Activated T-cell treated with anti-CD3 and anti-CD28 coated beads for 4 hours (primary cell): ENCODE measurements around the gene ELMO1.

Experiments
- DNase-seq: peaks from one replicate; pipeline ENCODE4 v3.0.0-alpha.2; 2020

Gene ELMO1

DNA sequence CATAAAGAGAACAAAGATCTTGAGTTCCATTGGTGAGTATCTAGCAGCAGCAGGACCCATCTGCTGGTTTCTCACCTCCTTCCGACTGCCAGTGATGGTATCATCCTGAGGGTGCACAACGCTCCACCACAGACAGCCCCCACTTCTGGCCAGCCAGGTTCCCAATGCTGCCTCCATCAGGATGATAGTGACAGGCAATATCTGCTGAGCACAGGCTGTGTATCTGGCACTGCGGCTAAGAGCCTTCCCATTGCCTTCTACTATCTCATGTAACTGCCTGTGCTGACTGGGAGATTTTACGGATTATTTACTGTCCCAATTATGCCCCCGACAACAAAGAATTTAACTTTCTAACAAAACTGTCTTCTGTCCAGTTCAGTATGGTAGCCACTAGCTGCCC is 372.0 kb downstream of the ELMO1 start:
- no peak for DNase-seq

DNA sequence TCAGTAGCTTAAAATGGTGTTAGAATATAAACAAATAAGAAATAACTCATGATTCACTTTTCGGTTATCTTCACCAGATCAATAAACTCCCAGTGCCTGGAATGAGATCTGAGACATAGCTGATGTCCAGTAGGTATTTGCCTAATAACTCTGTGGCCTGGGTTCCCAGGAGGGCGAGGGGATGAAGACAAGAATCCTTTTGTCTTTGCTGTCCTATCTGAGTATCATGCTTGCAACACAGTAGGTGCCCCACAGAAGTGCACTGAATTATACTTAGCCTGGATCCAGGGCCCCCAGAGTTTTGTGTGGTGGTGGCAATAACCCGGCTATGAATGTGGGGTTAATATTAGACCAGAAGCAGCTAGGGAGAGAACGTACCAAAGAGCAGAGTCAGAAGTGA is 374.3 kb downstream of the ELMO1 start:
- no peak for DNase-seq

DNA sequence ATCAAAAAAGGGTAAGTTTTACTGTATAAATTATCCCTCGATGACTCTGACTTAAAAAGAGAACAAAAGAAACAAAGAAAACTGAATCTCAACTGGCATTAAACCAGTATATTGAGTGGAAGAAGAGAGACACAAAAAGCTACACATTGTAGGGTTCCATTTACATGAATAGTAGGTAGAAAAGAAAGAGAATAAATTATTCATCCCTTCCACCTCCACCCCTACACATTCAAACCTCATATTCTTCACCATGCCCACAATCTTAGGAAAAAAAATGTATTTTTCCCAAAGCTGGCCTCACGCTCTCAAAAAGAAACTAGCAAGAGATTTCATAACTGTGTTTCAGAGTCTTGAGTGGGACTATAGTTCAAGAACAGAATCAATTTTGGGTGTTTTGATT is 377.5 kb downstream of the ELMO1 start:
- no peak for DNase-seq

DNA sequence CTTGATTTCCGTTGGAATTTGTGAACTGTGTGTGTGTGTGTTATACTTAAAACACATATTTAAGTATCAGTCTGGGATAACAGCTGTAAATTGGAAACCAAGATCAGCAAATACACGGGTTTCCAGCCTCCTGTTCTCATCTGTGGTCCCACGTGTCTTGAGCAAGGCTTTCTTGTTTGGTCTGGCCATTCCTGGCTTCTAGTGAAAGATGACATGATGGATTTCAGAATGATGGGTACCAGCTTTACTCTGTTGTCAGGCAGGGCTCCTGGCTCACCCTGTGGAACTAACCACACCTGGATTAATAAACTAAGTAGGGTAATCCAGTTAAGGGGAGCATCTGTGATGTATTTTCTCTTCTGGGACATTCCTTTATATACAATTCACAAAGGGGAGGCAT is 378.2 kb downstream of the ELMO1 start:
- DNase-seq, result no peak

- DNase-seq, result no peak
These were observed 378.6 kb downstream of the ELMO1 start for GRCh38 chr7:37070031-37070430.

GRCh38 chr7:37069336-37069735 is 379.3 kb downstream of the ELMO1 start:
- no peak for DNase-seq

- no peak for DNase-seq
These were observed 379.8 kb downstream of the ELMO1 start for GRCh38 chr7:37068902-37069301.

- no peak for DNase-seq
These were observed 380.6 kb downstream of the ELMO1 start for GRCh38 chr7:37068038-37068437.

GRCh38 chr7:37065779-37066271 is 382.8 kb downstream of the ELMO1 start:
- no peak for DNase-seq

DNA sequence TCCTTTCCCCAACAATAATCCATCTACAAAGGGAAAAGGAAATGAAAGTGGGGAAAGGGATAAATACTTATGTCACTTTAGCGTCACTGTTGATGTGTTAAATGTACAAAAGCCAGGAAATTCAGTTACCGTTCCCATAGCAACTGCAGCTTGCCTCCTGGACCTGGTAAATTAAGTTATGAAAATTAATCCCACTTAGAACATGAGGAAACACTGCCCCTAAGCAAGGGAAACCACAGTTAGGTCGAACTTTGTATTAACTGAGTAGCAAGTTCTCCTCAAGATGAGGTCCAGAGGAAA is 386.2 kb downstream of the ELMO1 start:
- DNase-seq, result no peak

DNA sequence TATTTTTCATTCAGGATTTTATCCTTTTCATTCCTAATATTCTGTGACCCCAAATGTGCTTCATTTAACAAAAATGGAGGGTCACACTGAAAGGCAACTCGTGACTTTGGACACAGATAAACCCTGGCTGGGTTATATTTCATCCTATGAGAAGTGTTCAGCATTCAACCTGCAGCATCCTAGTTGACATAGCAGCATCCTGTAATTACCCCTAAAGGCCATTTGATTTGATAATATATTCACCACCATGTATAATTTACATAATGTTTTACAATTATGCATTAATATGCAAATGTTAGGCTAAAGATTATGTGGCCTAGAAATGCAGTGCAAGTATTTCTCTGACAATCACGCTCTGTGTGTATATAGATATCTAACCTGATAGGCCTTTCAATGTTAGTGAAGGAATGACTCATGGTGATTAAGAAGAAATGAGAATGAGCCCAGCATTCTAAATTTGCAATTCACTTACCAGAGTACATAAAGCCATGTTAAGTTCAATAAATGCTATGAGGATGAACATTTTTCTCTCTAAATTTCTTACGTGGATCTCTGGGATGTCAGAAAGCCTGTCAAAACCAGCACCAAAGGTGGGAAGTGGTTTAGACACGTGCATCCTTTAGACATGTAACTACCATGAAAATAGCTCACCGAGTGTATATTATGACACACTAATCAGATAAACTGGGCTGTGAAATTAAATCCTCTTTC is 386.7 kb downstream of the ELMO1 start:
- DNase-seq, result no peak

GRCh38 chr7:37056234-37056912 is 392.3 kb downstream of the ELMO1 start:
- no peak for DNase-seq

GRCh38 chr7:37054624-37055241 is 393.9 kb downstream of the ELMO1 start:
- no peak for DNase-seq

DNA sequence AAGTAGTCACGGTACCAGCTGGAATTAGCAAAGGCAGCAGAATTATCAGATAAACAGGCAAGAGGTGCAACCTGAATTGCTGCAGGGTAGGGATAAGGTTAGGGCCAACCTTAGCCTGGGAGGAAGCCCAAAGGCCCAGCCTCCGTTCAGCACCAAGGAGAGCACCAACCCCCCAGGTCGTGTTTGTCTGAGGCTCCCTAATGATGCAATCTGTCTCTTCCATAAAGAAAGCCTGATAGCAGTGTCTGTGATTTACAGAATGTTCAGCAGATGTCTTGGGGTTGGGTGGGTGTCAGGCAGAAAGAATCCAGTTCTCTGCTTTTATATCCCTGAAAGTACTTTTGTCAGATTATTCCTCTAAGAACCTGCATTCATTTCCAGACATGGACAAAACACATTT is 396.0 kb downstream of the ELMO1 start:
- no peak for DNase-seq

DNA sequence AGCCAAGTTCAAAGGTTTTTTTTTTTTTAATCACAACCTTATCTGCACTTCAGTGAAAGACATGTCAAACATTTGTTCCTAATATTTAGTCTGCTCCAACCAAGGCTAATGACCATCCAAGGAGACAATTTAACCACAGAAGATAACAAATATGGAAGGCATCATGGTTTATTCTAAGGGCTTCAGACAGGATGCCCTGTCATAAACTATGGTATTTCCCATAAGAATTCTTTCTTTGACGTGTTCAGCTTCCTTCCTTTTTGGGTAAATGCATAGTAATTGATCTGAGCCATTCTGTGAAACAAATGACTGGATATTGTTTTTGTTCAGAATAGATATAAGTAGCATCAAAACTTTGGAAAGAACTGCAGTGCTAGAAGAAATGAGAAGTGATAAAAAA is 397.9 kb downstream of the ELMO1 start:
- DNase-seq, result no peak

DNA sequence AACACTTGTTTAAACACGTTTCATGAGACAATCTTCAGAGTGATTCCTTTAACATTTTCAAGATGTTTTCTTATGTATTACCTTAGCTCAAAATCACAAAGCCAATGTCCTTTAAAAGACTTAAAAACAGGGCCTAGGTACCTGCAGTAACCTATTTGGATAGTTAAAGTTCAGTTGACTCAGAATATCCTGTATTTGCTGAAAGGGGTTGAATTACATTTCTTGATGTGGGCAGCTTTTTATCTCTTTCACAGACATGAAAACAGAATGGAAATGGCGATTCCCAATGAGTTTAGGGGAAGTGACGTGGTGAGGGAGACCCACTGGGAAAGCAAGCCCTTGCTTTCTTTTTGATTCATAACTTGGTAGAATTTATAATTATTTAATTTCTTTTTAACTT is 400.0 kb downstream of the ELMO1 start:
- DNase-seq, result no peak

GRCh38 chr7:37047260-37047659 is 401.4 kb downstream of the ELMO1 start:
- no peak for DNase-seq

DNA sequence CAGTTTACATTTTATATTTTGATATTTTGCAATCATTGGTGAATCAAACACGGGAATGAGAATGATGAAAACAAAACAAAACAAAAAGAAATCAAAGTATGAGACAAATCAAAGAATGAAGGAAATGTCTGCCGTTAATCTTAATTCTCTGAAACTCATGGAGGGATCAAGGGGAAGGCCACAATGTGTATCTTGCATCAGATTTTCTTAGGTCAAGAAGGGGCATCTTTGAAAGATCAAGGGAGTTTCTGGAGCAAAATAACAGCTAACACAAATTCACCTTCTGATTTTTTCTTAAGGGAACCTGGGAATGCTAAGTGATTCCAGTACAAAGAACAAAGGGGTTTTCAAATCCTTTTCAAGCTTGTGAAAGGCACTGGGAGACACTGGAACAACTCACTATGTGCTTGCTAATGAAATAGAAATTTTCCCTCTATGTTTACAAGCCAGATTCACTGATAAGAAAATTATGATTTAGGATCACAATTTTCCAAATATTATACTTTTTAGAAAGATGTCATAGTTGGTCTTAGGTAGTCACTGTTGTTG is 402.1 kb downstream of the ELMO1 start:
- DNase-seq, result no peak

- no peak for DNase-seq
These were observed 402.9 kb downstream of the ELMO1 start for GRCh38 chr7:37045681-37046179.

- DNase-seq, result no peak
These were observed 407.2 kb downstream of the ELMO1 start for GRCh38 chr7:37041461-37041860.

DNA sequence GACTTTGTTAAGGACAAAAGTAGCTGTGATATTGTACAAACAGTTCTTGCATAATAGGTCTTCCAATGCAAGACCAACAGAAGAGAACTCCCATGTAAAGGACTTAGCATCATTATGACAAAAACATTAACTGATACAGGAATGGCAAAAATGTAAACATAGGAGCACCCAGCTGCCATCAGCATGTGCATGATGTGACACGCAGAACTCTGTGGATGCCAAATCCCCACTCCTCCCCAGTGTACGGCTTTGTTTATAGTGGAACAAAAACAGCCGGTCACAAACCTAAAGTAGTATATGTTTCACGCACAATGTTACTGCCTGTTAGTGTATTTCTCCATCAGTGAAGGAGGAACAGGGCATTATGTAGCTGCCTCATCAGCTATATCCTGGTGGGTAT is 408.3 kb downstream of the ELMO1 start:
- DNase-seq, result no peak

DNA sequence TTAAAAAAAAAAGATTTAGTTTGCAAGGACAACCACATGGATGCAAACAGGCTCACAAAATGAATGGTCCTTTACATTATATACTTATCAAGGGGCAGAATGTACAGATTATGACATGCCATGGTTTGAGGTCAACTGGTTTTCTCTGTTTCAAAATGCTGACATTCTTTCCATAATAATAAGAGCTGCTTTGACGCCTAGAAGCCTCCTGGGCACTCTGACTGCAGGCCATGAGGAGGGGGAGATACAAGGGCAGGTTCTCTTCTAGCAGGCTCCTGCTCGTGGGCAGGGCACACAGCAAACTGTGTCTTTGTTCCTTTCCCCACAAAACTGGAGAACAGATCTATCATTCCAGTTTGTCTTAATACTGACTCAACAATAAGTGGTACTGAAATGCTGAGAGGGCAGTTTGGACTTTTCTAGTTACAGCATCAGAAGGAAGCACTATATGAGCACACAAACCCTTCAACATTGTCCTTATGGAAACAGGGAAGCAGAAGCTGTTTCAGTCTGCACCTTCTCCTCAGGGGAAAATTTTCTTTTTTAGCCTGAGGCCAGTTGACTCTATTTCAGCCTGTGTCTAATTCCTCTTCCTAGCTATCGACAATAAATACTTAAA is 409.4 kb downstream of the ELMO1 start:
- DNase-seq, result no peak

DNA sequence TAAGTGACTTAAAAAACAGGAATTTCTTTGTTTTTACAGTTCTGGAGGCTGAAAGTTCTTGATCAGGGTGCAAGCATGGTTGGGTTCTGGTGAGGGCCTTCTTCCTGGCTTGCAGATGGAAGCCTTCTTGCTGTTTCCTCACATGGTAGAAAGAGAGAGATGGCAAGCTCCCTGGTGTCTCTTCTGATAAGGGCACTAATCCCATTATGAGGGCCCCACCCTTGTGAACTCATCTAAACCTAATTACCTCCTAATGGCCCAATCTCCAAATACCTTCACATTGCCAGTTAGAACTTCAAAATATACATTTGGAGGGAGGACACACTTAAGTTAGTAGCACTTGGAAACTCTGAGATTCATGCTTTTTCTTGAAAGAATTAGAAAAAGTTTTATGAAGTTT is 410.0 kb downstream of the ELMO1 start:
- no peak for DNase-seq

GRCh38 chr7:37037286-37037685 is 411.4 kb downstream of the ELMO1 start:
- no peak for DNase-seq
